K562 (cell line): ENCODE results near the gene SLBP. TPM values are rescaled to one million over a fixed set of nuclear protein-coding genes. Genes with fewer than 3 reads are reported as not detected.

Experiments used
- L3MBTL2 ChIP-seq: fragments of 450-650 bp; IDR thresholded peaks from 2 replicates; pipeline ENCODE4 v1.6.1; 2016; ENCODE audit warnings: mild to moderate bottlenecking, moderate library complexity
- MCM5 ChIP-seq: fragments of 450-650 bp; IDR thresholded peaks from 2 replicates; pipeline ENCODE4 v1.6.1; 2016; ENCODE audit warnings: low read depth
- USF2 ChIP-seq: sonication (generic); formaldehyde crosslinking; IDR thresholded peaks from 2 replicates; pipeline ENCODE4 v1.5.0; 2020; ENCODE audit warnings: missing genetic modification reagents
- ZBTB5 ChIP-seq: fragments of 450-650 bp; IDR thresholded peaks from 2 replicates; pipeline ENCODE4 v1.6.1; 2017; ENCODE audit warnings: antibody characterized with exemption
- ZFP36 ChIP-seq: fragments of 150-350 bp; IDR thresholded peaks from 2 replicates; pipeline ENCODE4 v1.6.1; 2018; ENCODE audit warnings: low read length, low read depth; ENCODE audit not compliant: partially characterized antibody
- ZNF76 ChIP-seq: fragments of 250-450 bp; sonication (Bioruptor Pico); IDR thresholded peaks from 2 replicates; pipeline ENCODE4 v1.4.0; 2020; ENCODE audit warnings: mild to moderate bottlenecking, moderate library complexity, borderline replicate concordance
- polyA plus RNA-seq, 8 experiments: library from polyadenylated mRNA; depleted of rRNA in 4 of 8; stranded (reverse) in 5 of 8; unstranded in 3 of 8; fragments of >200 nt; fragmentation: Nextera tagmentation in 2 of 8; fragmentation: Illumina TruSeq in 1 of 8; extraction: Ambion mirVana in 2 of 8; extraction: Trizol in 1 of 8; gene quantifications; 2 replicates each; pipeline versions ENCODE4 v1.2.1 to v1.2.3, GENCODE V29; 2011 to 2014; ENCODE audit warnings: inconsistent platforms in 1 of 8, missing spikeins in 1 of 8
- total RNA-seq, 7 experiments: library from RNA; depleted of rRNA in 6 of 7; stranded (reverse); fragments of >200 nt in 6 of 7; fragmentation: Illumina TruSeq in 2 of 7; extraction: Trizol in 2 of 7; gene quantifications; 2 replicates each; pipeline versions ENCODE4 v1.2.1 to v1.2.3, GENCODE V29; 2011 to 2021; ENCODE audit warnings: low replicate concordance in 1 of 7
- TF ChIP-seq, protein P1 (sequence below), 2 experiments: fragments of 450-650 bp; IDR thresholded peaks; 2 replicates each; pipeline ENCODE4 v1.6.1; 2018; ENCODE audit warnings: mild to moderate bottlenecking in 2 of 2, low read depth in 1 of 2; ENCODE audit not compliant: partially characterized antibody in 2 of 2

The SLBP gene
- total and polyA plus RNA-seq, 9 of the 15 experiments (the other 6 are each of a cell fraction or from before 2014, with no cell fraction given): 49.4 to 221 (median 162) TPM

GRCh38 chr4:1748465-1748995 lies 36.4 kb upstream of the SLBP start (continued):
- TF ChIP-seq ZBTB5 (no peak), MCM5 (no peak), USF2 (CRISPR knock-in tag) (peak; percentile 62), ZFP36 (peak; percentile 24), ZNF76 (CRISPR knock-in tag) (no peak), L3MBTL2 (peak; percentile 59; the same call in 1 of the 2 replicates)
- TF ChIP-seq, protein P1, sequence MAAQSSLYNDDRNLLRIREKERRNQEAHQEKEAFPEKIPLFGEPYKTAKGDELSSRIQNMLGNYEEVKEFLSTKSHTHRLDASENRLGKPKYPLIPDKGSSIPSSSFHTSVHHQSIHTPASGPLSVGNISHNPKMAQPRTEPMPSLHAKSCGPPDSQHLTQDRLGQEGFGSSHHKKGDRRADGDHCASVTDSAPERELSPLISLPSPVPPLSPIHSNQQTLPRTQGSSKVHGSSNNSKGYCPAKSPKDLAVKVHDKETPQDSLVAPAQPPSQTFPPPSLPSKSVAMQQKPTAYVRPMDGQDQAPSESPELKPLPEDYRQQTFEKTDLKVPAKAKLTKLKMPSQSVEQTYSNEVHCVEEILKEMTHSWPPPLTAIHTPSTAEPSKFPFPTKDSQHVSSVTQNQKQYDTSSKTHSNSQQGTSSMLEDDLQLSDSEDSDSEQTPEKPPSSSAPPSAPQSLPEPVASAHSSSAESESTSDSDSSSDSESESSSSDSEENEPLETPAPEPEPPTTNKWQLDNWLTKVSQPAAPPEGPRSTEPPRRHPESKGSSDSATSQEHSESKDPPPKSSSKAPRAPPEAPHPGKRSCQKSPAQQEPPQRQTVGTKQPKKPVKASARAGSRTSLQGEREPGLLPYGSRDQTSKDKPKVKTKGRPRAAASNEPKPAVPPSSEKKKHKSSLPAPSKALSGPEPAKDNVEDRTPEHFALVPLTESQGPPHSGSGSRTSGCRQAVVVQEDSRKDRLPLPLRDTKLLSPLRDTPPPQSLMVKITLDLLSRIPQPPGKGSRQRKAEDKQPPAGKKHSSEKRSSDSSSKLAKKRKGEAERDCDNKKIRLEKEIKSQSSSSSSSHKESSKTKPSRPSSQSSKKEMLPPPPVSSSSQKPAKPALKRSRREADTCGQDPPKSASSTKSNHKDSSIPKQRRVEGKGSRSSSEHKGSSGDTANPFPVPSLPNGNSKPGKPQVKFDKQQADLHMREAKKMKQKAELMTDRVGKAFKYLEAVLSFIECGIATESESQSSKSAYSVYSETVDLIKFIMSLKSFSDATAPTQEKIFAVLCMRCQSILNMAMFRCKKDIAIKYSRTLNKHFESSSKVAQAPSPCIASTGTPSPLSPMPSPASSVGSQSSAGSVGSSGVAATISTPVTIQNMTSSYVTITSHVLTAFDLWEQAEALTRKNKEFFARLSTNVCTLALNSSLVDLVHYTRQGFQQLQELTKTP (IDR thresholded peaks at IDR 0.05; ENCODE audit: low read depth in 1 of 2, partially characterized antibody in 2 of 2): no peak
